ENCODE measurements around the gene AK1. TPM values are rescaled to one million over a fixed set of nuclear protein-coding genes. Genes with fewer than 3 reads are reported as not detected.

The AK1 gene
- total RNA-seq, 1 experiment from 2014 or later = 62.1 TPM

DNA sequence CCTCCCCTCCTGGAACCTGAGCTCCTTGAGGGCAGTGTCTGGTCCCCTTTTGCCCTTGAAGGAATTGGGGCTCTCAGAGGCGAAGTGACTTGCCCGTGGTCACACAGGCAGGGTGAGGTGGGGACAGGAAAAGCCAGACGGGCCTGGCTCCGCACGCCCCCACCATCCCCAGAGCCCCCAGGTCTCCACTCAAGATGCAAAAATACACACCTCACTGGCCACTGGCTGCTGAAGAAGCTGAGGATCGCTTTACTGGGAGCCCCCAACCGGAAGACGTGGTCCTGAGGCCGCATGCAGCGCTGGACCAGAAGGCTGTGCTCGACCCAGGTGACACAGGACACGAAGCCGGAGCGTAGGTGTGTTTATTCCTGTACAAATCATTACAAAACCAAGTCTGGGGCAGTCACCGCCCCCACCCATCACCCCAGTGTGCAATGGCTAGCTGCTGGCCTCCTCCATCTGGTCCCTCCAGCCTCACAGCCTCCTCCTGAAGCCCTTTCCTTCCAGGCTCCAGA lies 7.6 kb upstream of the AK1 start:
- Histone ChIP-seq H3K9me3 (ENCODE audit: control insufficient read depth, insufficient read depth, low read depth, low read length) (no peaks in the 10 kb centered on the region), H3K27me3 (ENCODE audit: control insufficient read depth, insufficient read depth, low read length) (no peaks in the 10 kb centered on the region), H3K27ac (ENCODE audit: low read length) (peak overlapping the region; percentile 74), H3K36me3 (ENCODE audit: control insufficient read depth, insufficient read depth, low read length) (no peaks in the 10 kb centered on the region), H3K4me1 (ENCODE audit: control insufficient read depth, insufficient read depth, low read length) (peaks cover 26% of the 10 kb centered on the region), H3K4me3 (ENCODE audit: low read depth in 2 of 2, low read length in 2 of 2) (no peak overlapping the region)
- DNase-seq (ENCODE audit: low read depth, low spot score) = no peak
- TF ChIP-seq, protein P1, sequence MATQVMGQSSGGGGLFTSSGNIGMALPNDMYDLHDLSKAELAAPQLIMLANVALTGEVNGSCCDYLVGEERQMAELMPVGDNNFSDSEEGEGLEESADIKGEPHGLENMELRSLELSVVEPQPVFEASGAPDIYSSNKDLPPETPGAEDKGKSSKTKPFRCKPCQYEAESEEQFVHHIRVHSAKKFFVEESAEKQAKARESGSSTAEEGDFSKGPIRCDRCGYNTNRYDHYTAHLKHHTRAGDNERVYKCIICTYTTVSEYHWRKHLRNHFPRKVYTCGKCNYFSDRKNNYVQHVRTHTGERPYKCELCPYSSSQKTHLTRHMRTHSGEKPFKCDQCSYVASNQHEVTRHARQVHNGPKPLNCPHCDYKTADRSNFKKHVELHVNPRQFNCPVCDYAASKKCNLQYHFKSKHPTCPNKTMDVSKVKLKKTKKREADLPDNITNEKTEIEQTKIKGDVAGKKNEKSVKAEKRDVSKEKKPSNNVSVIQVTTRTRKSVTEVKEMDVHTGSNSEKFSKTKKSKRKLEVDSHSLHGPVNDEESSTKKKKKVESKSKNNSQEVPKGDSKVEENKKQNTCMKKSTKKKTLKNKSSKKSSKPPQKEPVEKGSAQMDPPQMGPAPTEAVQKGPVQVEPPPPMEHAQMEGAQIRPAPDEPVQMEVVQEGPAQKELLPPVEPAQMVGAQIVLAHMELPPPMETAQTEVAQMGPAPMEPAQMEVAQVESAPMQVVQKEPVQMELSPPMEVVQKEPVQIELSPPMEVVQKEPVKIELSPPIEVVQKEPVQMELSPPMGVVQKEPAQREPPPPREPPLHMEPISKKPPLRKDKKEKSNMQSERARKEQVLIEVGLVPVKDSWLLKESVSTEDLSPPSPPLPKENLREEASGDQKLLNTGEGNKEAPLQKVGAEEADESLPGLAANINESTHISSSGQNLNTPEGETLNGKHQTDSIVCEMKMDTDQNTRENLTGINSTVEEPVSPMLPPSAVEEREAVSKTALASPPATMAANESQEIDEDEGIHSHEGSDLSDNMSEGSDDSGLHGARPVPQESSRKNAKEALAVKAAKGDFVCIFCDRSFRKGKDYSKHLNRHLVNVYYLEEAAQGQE (IDR thresholded peaks at IDR 0.05; ENCODE audit: insufficient read depth in 1 of 2, low read depth in 2 of 2, low read length in 1 of 2) = no peak
- BruUV-seq (replicated peaks) = no TSS peak
- peak; percentile 36 for ATAC-seq
- ChIA-PET CTCF (interaction anchor here (1.4 kb wide), 1 partner anchor 15 kb away, joined by 8 read pairs; no protein-coding TSS in a partner anchor), POLR2A (no interaction called here)
- in situ Hi-C loops (cut with HindIII; ENCODE audit: low pct_unique_long_range_greater_than_20kb, low sequenced_read_pairs) (no loop called here), intact Hi-C loops (cut with micrococcal nuclease; ENCODE audit: unreplicated experiment) (no loop called here)

DNA sequence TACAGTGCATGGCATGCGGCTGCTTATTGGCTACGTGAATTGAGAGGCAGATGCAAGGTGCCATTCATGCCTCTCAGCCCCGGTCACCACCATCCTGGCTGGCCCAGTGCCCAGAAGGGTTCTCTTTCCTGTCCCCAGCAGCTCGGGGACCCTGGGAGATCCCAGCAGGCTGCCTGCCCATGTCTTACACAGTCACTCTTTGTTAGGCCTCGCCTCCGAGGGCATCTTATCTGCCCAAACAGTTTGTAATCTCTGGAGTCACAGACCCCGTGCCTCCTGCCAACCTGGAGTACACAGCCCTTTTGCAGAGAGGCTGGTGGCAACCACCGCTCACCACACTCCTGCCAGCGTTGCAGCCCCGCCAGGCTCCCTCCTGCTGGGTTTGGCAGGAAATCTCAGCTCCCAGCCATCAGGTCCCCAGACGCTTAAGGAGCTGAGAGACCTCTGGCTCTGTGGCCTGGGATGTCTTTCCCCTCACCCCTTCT lies 7.0 kb upstream of the AK1 start:
- Histone ChIP-seq H3K9me3 (ENCODE audit: control insufficient read depth, insufficient read depth, low read depth, low read length) (no peaks in the 10 kb centered on the region), H3K27me3 (ENCODE audit: control insufficient read depth, insufficient read depth, low read length) (no peaks in the 10 kb centered on the region), H3K27ac (ENCODE audit: low read length) (peak overlapping the region; percentile 74), H3K4me3 (ENCODE audit: low read depth in 2 of 2, low read length in 2 of 2) (no peak overlapping the region), H3K4me1 (ENCODE audit: control insufficient read depth, insufficient read depth, low read length) (peaks cover 26% of the 10 kb centered on the region), H3K36me3 (ENCODE audit: control insufficient read depth, insufficient read depth, low read length) (no peaks in the 10 kb centered on the region)
- no TSS peak for BruUV-seq (replicated peaks)
- intact Hi-C loops (cut with micrococcal nuclease; ENCODE audit: unreplicated experiment) (no loop called here), in situ Hi-C loops (cut with HindIII; ENCODE audit: low pct_unique_long_range_greater_than_20kb, low sequenced_read_pairs) (no loop called here)
- POLR2A ChIA-PET = no interaction called here
- CTCF ChIA-PET = interaction anchor here (1.4 kb wide), 1 partner anchor 15 kb away, joined by 8 read pairs; no protein-coding TSS in a partner anchor
- DNase-seq (ENCODE audit: low read depth, low spot score) (no peak), ATAC-seq (peak; percentile 75)
- TF ChIP-seq, protein P2, sequence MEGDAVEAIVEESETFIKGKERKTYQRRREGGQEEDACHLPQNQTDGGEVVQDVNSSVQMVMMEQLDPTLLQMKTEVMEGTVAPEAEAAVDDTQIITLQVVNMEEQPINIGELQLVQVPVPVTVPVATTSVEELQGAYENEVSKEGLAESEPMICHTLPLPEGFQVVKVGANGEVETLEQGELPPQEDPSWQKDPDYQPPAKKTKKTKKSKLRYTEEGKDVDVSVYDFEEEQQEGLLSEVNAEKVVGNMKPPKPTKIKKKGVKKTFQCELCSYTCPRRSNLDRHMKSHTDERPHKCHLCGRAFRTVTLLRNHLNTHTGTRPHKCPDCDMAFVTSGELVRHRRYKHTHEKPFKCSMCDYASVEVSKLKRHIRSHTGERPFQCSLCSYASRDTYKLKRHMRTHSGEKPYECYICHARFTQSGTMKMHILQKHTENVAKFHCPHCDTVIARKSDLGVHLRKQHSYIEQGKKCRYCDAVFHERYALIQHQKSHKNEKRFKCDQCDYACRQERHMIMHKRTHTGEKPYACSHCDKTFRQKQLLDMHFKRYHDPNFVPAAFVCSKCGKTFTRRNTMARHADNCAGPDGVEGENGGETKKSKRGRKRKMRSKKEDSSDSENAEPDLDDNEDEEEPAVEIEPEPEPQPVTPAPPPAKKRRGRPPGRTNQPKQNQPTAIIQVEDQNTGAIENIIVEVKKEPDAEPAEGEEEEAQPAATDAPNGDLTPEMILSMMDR (IDR thresholded peaks at IDR 0.05) = no peak
- 0 out of 2 replicates have a peak, but pooled peaks have one; percentile 27 for TF ChIP-seq TCF7L2 (IDR thresholded peaks at IDR 0.05; ENCODE audit: low read depth, low read length)

DNA sequence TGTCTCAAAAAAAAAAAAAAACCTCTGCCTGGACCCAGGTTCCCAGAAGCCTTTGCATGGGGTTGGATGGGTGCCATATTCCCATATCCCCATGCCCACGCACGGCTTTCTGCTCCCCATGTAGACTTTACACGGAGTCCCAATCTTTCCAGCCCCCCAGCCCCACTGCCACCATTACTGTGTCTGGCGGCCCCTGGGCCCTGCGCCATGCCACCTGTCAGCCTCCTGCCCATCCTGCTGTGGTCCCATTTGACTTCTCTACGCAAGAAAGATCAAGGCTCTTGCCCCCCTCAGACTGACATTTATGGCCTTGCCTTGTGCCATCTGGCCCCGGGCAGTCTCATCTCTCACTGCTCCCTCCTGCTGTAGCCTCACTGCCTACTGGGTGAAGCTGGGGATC lies 6.5 kb upstream of the AK1 start:
- Histone ChIP-seq H3K36me3 (ENCODE audit: control insufficient read depth, insufficient read depth, low read length) (no peaks in the 10 kb centered on the region), H3K9me3 (ENCODE audit: control insufficient read depth, insufficient read depth, low read depth, low read length) (no peaks in the 10 kb centered on the region), H3K4me1 (ENCODE audit: control insufficient read depth, insufficient read depth, low read length) (peaks cover 28% of the 10 kb centered on the region), H3K27ac (ENCODE audit: low read length) (no peak overlapping the region; the same call in 1 of the 2 replicates), H3K27me3 (ENCODE audit: control insufficient read depth, insufficient read depth, low read length) (no peaks in the 10 kb centered on the region), H3K4me3 (ENCODE audit: low read depth in 2 of 2, low read length in 2 of 2) (no peak overlapping the region)
- intact Hi-C loops (cut with micrococcal nuclease; ENCODE audit: unreplicated experiment) (no loop called here), in situ Hi-C loops (cut with HindIII; ENCODE audit: low pct_unique_long_range_greater_than_20kb, low sequenced_read_pairs) (no loop called here)
- TF ChIP-seq, protein P1 (IDR thresholded peaks at IDR 0.05; ENCODE audit: insufficient read depth in 1 of 2, low read depth in 2 of 2, low read length in 1 of 2) = no peak
- TF ChIP-seq, protein P2 (IDR thresholded peaks at IDR 0.05) = no peak
- TF ChIP-seq POLR2AphosphoS5 (IDR thresholded peaks at IDR 0.05; ENCODE audit: low read depth, low read length) = no peak
- no peak for TF ChIP-seq SIN3A (IDR thresholded peaks at IDR 0.05; ENCODE audit: borderline replicate concordance, insufficient read depth, low read depth, low read length)
- peak; percentile 45; the same call in 1 of the 2 replicates for TF ChIP-seq TCF7L2 (IDR thresholded peaks at IDR 0.05; ENCODE audit: low read depth, low read length)
- ChIA-PET CTCF (no interaction called here), POLR2A (no interaction called here)
- DNase-seq (ENCODE audit: low read depth, low spot score) = no peak
- ATAC-seq = no peak
- BruUV-seq (replicated peaks) = no TSS peak

Data from Panc1 (cell line).